Stimulated activated CD8-positive, alpha-beta memory T cell treated with anti-CD3 and anti-CD28 coated beads, Interleukin-4, amount 100 ng/mL, for 48 hours (primary cell): ENCODE data around the gene ATP11C.
A peak's percentile ranks its signal among the peaks of the same experiment; 100 is the strongest.
"Not testable (repeated sequence)": the region's sequence is repeated elsewhere in the genome, so short reads cannot be mapped to it uniquely, and the experiment has no call there.

Source experiments
- DNase-seq: peaks from one replicate; pipeline ENCODE4 v3.0.0-alpha.2; 2020

ATP11C gene

DNA sequence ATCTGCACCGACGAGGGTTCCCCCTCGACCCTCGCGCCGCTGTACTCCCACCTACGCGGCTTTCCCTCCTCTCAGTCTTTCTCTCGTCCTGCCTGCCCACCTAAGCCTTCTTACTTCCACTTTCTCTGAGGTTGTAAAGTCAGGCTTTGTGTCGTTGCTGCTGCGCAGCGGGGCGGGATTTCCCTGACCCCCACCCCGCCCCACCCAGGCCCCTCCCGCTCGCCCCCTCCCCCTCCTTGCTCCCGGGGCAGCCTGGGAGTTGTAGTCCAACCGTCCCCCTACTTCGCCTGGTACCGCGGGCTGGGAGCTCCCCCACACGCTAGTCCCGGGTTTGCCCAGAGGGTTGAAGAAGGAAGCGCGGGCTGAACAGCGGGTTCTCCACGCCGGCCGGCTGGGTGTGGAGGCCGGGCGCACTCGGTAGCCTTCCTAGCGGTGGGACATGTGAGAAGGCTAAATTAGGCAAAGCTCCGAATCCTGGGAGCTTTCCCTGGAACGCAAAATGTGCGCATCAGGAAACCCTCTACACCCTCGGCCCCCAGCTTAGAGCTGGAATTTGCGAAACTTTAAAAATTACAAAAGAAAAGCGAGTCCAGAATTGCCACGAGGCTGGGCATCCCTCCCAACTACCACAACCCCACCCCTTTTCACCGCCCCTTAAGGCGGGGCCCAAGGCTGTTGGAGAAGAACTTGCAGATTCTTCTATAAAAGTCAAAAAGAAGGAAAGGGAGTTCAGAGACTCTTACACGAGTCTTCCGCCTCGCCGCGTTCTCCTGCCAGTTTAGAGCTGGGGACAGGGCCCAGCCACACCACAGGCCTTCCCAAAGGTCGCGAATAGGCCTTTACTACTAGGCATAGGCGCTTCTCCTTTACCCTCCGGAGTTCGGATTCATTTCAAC is at the start of gene ATP11C:
TSS of gene ATP11C (minus strand) at position 153 of the 896 bp plus-strand sequence. CDS start 1,011 bp downstream, outside the sequence.
- DNase-seq = peak; percentile 83

DNA sequence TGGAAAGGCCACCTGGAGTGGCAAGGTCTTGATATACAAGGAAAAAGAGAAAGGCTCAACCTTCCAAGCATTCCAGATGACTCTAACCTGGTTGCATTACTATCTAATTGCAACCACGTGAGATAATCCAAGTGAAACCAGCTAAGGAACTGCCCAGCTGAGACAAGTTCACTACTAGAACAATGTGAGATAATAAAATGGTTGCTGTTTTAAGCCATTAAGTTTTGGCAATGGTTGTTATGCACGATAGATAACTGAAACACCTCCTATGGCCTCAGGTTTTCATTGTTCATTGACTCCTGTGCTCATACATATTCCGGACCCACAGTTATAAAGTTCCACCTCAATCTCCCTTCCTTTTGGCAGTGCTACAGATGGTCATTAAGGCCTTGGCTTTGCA is 41.6 kb upstream of the ATP11C start:
- DNase-seq = no peak

DNA sequence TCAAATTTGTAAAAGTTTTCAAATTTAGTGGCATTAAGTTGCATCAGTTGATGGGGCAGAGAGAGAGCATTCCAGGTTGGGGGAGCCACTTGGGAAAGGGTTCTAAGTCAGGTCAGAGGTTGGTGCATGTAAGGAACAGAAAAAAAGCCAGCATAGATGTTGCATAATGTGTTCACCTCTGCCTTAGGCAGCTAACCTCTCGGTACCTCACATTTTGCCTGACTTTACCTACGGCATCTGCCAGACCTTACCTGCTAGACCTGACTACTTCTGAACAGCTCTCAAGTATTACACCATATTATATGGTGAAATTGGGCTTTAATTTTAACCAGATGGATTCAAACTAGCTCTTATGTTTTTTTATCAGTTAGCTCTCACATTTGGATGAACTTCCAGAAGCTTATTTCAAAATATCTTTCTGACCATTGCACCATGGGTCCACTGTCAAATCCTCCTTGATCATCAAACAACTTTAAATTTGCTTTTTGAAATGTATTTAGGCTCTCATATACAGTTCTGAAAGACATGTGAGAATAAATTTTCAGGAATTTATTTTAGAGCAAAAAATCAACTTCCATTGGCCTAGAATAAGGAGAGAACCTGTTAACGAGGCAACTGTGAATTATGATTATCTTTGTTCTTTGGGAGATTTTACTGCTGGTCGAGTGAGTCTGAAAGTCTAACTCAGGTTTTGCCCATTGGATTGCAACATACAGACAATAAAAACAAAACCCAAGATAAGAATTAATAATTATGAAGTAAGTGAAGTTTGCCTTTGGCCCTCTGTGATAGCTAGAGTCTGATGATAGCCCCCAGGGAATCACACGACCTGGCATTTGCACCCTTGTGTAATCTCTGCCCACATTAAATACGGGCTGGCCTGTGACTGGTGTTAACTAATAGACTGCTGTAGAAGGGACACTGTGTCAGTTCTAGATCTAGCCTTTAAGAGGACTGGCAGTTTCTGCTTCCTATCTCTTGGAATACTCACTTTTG is 40.1 kb upstream of the ATP11C start:
- DNase-seq = no peak

DNA sequence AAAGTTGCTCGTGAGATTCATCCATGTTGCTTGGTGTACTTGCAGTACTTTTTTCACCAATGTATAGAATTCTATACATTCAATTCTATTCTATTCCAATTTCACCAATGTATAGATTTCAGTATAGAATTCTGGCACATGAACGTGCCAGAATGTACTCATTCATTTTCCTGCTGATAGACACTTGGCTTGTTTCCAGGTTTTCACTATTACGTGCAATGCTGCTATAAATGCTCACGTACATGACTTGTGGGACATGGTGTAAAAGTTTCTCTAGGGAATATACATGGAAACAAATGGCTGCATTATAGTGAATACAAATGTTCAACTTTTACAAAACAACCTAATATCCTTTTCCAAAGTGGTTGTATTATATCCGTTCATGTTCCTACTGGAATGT is 39.3 kb upstream of the ATP11C start:
- DNase-seq = no peak

DNA sequence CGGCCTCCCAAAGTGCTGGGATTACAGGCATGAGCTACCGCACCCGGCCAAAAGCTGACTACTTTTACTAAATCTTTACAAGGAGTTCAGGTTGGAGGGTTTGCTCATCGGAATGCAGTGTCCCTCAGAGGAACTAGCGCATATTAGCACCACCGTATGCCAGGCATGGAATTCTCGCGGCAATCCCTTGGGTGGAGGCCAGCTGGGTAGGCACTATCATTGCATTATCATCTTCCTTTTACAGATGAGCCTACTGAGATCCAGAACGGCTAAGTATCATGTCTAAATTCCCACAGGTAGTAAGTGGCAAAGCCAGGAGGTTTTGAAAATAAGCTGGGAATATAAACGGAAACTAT is 38.5 kb upstream of the ATP11C start:
- no peak for DNase-seq

DNA sequence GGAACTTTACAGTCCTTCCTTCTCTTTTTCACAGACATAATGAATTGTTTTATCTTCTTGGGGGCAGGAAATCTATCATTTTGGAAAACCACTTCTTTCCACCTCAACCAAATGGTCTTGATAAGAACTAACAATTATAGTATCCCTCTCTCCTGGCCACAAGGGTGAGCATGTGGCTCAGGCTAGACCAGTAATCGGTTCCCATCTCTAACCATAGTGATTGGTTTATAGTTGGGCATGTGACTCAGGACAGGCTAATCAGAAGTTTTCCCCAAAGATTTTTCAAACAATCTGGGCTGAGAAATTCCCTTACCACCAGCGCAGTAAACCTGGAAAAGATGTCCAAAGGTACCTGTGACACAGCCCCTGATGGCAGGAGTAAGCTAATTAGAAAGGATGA is 36.4 kb upstream of the ATP11C start:
- DNase-seq = no peak

DNA sequence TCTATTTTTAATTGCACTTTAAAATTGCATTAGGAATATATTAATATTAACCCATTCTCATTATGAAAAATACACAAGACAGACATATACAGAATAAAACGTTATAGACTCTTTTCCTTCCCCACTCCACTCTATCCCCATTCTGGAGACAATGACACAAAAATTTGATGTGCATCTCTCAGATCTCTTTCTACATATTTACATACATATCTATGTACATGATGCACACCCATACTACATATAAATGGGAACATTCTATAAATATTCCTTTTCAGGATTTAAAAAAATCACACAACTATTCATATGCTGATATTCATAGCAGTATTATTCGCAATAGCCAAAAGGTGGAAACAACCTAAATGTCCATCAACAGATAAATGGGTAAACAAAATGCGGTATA is 34.9 kb upstream of the ATP11C start:
- no peak for DNase-seq

DNA sequence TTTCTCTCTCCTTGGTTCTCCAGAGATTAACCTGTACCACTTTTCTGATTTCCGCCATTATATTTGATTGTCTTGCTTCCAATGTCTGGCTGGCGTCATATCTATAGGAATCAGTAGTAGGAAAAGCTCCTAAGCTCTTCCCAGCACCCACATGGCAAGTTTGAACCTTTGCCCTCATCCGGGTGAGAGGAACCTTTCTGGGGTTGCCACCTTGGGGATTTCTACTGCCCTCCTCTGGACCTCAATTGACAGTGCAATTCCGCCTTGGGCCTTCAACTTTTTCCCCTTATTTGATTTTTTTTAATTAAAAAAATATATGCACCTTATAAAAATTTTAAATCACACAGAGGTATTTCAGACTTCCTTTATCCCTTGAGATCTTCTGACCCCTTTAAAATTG is 34.4 kb upstream of the ATP11C start:
- no peak for DNase-seq

DNA sequence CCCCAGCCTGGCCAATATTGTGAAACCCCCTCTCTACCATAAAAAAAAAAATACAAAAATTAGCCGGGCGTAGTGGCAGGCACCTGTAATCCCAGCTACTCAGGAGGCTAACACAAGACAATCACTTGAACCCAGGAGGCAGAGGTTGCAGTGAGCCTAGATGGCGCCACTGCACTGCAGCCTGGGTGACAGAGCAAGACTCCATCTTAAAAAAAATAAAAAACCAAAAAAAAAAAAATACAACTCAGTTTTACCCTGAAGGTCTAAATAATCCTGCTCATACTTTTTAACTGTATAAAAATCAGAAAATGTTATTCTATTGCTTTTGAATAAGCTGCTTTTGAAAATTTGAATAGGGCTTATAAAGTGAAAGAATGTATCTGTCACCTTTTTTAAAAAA is 33.3 kb upstream of the ATP11C start:
- not testable (repeated sequence) for DNase-seq

DNA sequence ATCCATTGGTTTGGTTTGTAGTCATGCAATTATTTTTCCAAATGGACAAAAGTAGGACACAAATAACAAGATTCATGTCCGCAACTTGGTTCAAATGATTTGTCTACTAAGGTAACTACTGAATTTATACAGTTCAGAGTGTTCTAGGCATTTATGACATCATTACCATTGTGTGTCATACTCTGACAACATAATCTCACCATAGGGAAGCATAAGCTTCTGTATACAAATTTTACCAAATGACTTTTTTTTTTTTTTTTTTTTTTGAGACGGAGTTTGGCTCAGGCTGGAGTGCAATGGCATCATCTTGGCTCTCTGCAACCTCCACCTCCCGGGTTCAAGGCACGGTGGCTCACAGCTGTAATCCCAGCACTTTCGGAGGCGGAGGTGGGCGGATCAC is 32.6 kb upstream of the ATP11C start, which contains the start of gene CXorf66:
TSS of gene CXorf66 (minus strand) at position 101 of the 400 bp plus-strand sequence. CDS start at position 76, 25 bp downstream.
- no peak for DNase-seq

DNA sequence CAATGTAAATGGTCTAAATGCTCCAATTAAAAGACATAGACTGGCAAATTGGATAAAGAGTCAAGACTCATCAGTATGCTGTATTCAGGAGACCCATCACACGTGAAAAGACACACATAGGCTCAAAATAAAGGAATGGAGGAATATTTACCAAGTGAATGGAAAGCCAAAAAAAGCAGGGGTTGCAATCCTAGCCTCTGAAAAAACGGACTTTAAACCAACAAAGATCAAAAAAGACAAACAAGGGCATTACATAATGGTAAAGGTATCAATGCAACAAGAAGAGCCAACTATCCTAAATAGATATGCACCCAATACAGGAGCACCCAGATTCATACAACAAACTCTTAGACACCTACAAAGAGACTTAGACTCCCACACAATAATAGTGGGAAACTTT is 28.2 kb upstream of the ATP11C start:
- not testable (repeated sequence) for DNase-seq

DNA sequence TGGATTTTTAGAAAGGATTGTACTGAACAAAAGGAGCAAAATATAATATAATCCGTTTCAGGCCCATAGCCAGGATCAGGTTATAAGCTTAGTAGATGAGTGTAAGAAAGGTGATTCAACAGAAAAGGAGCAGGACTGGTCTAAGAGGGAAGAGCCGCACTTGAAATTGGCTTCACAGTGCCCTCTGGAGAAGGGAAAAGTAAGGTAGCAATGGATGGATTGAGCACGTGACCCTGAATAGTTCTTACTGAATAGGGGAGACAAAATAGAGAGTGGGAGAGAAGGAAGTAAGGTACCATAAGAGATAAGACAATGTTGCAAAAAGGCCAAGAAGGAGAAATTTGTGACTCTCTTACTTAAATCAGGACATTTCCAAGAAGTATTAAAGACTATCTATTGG is 16.9 kb upstream of the ATP11C start:
- no peak for DNase-seq

DNA sequence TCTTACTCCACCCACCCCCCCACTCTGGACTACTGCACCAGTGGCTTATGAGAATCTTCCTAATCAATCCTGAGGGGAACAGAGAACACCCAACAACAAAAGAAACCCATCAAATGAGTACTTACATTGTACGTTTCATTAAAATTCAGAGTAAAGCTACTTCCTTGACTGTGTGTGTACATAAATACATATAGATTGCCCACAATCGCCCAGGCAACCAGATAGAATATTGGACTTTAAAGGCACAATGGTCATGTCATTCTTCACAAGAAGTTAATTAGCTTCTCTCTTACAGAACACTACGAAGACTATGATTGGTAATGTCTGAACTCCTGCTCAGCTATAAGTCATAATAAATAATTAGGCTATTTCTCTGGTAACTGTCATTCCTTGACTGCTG is 12.2 kb upstream of the ATP11C start:
- DNase-seq = no peak

DNA sequence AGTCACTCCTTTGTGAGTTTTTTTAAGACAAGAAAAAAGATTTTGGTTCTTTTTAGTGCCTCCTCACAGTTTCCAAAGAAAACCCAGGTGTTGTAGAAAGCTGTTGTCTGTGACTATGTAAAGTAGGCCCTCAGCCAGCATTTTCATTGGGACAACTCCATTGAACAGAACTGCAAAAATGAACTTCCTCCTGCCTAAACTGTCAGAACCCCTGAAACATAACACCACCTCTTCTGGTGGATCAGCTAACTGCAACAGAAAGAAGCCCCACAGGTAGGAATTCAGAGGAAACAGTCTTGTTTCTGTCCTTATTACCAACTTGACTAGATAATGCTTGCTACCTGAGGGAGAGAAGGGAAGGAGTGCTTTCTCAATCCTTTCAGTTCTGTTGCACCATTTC is 3.4 kb upstream of the ATP11C start:
- DNase-seq = no peak

DNA sequence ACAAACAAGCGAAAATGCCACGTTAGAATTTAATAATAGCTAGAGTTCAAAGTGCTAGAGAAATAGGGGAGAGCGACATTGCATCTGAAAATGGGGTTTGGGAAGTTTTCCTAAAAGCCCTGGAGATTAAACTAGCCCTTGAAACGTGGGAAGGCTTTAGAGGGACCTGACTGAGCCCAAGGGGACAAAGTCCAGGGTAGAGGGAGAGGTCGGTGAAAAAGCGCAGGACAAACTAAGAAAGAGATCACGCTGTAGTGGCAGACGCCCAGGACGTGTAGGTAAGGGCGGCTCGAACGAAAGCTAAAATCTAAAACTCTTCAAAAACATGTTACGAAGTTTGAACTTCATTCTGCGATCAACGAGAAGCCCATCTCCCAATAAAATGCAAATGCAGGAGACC is 1.1 kb upstream of the ATP11C start:
- no peak for DNase-seq

DNA sequence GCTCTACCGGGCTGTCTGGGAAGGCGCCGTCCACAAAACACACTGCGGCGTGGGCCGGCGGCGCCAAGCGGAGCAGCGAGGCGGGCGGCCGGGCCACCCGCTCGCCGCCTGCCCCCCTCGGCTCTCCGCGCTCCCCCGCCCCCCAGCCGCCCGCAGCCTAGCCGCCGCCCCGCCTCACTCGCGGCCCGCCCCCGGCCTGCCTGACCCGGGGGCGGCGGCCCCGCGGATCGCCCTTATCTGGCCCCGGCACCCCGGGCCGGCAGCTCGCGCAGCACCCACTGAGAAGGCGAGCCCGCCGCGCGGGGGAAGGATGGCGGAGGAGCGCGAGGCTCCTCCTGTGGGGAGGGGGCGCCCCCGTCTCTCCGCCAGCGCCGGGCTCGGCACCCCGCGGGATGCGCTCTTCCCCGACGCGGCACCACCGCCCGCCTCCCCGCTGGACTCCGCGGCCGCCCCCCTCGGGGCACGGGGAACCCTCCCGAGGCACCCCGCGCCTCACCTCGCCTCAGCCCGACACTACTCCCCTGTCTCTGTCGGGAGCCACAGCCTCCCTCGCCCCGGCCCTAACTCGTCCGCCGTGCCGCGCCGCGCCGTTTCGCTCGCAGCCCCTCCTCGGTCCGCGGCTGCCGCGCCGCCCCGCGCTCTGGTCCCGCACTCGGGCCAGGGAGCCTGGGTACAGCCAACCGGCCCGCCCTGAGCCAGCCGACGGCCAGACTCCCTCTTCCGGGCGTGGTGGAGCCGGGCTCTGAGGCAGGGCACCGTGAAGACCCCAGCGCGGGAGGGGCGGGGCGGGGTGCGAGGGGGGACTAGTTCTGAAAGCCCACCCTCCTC is 566 bp downstream of the ATP11C start:
- DNase-seq = no peak

DNA sequence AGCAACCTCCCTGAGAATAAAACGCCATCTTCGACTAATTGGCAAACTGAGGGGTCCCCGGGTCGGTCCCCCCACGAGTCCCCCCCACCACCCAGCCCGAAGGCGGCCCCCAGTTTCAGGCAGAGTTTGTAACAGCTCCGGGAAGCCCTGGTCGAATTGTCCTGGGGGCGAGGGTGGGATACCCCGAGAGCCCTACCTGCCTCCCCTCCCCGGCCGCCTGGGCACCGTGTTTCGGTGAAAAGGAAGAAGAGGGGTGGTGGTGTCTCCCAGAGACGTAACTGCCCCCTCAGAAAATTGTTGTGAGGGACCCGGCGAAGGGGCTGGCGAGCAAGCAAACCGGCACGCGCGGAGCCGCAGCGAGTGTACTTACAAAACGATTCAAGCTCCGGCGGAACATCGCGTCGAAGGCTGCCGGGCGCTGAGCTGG is 1.2 kb downstream of the ATP11C start:
- peak; percentile 46 for DNase-seq

DNA sequence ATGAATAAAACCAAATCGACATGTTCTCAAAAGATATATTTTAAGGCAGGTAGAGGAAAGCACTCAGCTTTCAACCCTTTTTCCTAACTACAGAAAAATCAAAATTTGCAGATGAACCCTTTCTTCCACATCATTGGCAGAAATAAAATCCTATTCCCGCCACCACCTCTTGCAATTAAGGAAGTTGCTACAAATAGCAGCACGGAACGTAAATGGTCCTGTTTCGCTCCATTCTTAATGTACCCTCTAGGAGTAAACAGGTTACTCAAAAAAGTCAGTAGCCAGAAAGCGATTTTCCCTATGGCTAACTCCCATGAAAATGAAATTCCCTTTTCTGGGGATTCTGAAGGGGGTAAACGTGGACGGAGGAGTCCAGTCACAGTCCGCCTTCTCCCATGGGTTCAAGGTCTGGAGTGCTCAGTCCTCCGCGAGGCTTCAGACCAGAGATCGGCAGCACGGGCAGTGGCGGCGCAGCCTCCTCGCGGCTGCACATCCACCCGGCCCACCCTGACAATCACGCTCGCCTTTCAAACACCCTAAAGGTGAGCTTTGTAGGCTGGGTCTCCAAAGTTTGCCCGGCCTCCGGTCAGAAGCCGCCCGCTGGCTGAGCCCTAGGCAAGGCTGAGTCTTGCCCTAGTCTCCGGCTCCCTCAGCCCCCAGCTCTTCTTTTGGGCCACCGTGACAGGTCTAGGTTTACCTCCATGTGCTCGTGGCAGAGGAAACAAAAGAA is 1.8 kb downstream of the ATP11C start:
- peak; percentile 39 for DNase-seq

DNA sequence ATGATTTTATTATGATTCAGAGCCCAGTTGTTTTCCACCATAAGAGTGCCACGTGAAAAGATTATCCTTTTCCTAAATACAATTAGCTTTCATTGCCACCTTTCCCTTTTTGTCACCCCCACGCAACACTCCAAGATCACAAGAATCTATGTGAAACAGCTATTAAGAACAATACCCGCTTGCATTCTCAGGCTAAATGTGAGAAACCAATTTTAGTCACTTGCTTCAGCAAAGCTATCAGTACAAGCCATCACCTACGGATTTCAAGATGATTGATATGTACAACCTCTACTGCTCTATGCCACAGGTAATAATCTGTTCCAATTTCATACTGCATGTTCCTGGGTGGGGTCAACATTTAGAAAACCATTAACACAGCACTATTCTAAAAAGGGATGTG is 2.5 kb downstream of the ATP11C start:
- DNase-seq = no peak

DNA sequence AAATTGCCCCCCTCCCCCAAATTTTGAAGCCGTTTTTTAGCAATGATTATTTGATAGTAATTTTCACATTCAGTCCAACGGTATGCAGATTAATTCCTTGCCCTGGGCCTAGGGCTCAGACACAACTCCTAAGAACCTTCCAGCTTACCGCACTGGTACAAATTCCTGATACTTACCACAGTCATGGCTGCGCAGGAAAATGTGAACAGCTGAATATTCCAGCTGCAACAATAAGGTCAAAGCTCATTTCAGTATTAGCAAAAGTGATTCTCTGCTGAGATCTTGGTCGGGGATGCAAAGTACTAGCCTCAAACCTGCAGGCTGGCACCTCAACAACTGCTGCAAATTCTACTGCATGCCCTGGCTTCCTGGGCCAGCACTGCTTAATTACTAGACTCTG is 3.0 kb downstream of the ATP11C start:
- no peak for DNase-seq

DNA sequence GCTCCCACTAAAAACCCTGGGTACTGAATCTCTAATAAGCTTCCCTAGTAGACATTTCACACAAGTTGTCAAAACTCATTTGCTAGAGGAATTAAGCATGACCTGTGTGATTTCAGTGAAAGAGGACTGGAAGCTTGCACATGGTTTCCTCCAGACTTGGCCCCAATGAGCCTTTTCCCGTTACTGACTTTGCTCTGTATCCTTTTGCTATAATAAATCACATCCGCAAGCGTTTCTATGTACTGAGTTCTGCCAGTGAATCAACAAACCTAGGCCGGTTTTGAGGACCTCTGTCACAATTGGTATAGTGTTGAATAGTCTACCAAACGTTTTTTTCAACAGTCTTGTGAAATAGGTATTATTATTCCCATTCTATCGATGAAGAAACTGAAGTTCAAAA is 8.2 kb downstream of the ATP11C start:
- no peak for DNase-seq
